ENCODE measurements around the gene QKI.
A peak's percentile ranks its signal among the peaks of the same experiment; 100 is the strongest.
"Not testable (repeated sequence)": the region's sequence is repeated elsewhere in the genome, so short reads cannot be mapped to it uniquely, and the experiment has no call there.

The QKI gene

DNA sequence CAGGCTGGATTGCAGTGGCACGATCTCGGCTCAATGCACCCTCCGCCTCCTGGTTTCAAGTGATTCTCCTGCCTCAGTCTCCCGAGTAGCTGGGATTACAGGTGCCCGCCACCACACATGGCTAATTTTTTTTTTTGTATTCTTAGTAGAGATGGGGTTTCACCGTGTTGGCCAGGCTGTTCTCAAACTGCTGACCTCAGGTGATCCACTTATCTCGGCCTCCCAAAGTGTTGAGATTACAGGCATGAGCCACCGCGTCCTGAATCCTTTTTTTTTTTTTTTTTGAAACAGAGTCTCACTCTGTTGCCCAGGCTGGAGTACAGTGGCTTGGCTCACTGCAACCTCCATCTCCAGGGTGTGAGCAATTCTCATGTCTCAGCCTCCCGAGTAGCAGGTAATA lies 24.9 kb downstream of the QKI start:
- not testable (repeated sequence) for DNase-seq (ENCODE audit: low read depth in 2 of 2)

DNA sequence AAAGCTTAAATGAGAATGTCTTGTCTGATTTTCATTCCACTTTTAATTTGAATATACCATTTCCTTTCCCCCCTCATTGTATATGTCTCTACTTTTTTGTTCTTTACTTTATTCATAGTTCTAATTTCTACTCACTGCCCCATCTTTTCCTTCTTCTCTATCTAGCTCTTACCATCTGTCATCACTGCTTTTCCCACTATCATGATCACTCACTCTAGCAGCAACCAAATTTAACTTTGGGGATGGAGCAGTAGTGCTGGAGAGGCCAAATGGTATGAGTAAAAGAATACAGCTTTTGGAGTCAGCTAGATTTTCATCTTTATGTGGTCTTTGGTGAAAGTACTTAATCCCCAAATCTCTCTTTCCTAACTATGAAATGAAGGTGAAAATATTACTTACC lies 25.5 kb downstream of the QKI start:
- no peak for DNase-seq (ENCODE audit: low read depth in 2 of 2)

DNA sequence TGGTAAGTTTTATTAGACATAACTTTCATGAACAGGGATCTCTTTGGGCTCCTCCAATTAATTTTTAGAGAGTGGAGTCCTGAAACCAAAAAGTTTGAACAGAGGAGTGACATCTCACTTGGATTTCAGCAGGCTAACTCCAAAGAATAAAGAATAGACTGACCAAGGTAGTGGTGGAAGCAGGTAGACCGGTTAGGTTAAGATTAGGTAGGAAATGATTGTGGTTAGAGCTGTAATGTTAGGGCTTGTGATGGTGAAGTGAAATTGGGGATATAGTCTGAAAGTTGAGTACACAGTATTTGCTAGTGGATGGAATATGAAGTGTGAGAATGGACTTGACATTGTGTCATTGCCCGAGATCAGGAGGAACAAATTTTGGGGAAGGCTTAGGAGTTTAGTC lies 27.8 kb downstream of the QKI start:
- DNase-seq (ENCODE audit: low read depth in 2 of 2) = no peak

DNA sequence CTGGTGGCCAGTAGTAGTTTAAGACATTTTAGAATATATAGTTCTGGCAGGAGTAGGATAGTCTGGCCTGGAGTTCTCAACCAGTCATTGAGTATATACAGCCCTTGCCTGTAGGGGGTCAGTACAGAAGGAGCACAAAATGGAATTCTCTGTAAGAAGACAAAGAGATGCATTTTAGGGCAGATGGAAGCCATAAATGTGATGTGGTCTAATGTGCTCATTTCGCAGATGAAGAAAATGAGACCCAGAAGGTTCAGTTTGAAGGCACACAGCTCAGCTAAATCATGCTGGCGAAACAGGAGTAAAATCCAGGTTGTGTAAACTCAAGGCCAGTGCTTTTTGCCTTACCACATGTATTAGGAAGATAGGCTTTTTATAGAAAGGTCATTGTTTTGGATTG lies 29.6 kb downstream of the QKI start:
- no peak for DNase-seq (ENCODE audit: low read depth in 2 of 2)

DNA sequence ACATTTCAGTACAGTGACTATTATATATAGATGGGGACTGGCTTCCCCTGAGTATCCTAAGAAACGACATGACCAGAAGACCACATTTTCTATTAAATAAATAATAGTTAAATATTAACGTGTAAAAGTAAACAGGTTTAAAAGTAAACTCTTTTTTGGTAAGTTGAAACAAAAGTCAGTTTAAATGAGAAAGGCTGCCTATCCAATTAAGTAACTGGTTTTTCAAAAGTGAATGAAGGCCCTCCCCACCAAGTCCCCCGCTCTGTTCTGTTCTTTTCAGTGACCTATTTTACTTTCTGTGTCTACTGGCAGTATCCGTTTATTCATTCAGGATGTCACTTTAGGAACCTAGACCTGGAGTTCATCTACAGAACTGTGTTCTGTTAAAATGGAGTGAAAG lies 32.0 kb downstream of the QKI start:
- no peak for DNase-seq (ENCODE audit: low read depth in 2 of 2)

DNA sequence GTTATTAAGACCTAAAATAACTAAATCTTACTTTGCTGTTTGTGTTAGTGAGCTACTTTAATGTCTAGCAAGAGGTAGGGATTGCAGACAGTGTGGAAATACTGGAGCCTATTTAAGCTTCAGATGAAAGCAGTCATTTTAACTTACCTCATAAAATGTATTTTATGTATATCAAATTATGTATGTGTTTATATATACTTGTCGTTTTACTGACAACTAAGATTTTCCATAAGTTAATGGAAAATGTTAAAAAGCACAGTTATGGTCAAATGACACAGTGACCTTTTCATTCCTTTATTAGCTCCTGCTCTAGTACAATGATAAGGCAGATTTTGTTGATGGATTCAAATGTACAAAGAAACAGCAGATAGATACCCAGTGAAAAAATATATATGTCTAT lies 34.6 kb downstream of the QKI start:
- DNase-seq (ENCODE audit: low read depth in 2 of 2) = no peak

DNA sequence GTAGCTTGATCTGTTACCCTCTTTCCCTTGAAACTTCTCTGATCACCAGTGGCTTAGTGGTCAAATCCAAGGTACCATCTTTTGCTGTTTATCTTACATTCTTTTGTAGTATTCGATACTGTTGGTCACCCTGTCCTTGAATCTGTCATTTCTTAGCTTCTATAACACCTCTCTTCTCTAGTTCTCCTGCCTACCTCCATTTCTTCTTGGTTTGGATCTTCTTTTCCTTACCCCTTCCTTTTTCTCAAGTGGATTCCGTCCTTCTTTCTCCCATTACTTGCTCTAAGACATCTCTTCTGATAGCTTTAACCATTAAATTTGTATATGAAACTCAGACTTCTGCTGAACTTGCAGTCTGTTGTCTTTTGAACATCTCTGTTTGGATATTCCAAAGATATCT lies 39.9 kb downstream of the QKI start:
- no peak for DNase-seq (ENCODE audit: low read depth in 2 of 2)

DNA sequence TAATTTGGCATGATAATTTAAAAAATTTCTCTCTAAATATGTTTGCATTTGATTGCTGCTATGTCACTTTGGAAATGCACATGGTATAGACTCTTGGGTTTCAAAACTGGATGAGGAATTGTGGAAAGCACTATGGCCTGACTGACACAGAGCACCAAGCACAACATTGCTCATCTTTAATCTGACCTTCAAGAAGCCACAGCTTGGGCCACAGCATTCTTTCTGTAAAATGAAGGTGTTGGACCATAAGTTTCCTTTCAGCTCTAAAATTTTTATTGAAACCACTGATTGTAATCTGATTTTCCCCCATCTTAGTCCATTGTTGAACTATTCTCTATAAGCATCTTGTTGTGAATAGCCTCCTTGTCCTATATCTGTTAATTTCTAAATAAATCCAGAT lies 41.0 kb downstream of the QKI start:
- DNase-seq (ENCODE audit: low read depth in 2 of 2) = no peak

DNA sequence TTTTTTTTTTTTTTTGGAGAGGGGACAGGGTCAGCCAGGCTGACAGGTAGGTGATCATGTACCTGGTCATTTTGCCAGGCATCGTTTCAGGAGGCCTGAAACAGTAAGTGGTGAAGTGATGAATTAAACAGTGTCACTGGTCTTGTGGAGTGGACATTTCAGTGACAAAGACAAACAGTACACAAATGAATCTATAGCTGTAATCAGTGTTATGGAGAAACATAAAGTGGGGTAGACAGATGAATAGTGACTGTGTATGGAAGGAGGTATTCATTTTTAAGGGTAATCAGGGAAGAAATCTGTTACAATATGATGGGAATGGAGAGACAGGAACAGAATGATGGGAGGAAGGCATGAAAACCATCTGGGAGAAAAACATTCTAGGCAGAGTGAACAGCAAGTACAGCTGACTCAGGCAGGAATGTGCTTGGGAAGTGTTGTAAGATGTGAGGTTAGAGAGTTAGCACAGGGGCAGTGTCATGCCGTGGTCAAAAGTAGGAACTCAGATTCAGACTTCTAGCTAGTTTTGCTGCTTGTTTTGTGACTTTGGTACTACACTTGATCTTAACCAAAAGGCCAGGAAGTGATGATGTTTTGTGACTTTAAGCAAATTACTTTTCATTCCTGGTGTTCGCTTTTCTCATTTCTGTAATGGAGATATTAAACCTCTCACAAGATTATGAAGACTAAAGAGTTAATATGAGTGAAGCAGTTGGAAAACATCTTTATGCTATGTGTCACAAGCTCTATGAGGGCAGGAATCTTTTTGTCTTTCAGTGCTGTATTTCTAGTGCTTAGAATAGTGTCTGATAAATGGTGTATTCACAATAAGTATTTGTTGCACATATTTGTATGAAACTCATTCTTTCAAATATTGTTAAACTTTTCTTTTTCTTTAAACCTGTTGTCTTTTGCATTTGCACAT lies 43.4 kb downstream of the QKI start:
- no peak for DNase-seq (ENCODE audit: low read depth in 2 of 2)

DNA sequence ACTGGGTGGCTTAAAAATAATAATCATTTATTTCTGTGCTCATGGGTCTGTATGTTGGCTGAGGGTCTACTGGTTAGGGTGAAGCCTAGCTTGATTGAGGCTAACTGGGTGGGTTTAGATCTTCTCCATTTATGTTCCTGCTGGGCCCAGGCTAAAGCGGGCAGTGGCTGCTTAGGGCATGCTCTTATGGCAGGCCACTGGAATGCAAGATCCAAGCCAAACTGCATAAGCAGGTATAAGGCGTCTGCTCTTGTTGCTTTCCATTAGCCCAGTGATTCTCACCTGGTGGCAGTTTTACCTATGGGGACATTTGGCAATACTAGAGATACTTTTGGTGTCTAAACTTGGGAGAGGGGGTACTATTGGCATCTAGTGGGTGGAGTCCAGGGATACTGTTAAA lies 44.5 kb downstream of the QKI start:
- DNase-seq (ENCODE audit: low read depth in 2 of 2) = no peak

DNA sequence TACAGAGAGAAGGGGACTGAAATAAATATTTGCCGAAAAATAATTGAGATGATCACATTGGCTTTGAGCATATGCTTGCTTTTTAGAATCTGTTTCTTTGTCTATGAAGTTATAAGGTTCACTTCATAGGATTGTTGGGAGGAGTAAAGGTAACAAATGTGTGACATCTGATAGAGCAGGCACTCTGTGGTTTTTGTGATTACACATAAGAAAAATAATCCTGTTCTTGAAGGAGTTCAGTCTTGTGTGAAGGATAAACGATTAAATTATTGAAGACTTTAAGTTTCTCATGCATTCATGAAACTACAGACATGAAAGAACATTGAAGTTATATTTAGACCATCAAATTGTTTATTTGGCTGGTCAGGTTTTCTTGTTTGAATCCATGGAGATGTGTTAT lies 45.0 kb downstream of the QKI start:
- no peak for DNase-seq (ENCODE audit: low read depth in 2 of 2)

DNA sequence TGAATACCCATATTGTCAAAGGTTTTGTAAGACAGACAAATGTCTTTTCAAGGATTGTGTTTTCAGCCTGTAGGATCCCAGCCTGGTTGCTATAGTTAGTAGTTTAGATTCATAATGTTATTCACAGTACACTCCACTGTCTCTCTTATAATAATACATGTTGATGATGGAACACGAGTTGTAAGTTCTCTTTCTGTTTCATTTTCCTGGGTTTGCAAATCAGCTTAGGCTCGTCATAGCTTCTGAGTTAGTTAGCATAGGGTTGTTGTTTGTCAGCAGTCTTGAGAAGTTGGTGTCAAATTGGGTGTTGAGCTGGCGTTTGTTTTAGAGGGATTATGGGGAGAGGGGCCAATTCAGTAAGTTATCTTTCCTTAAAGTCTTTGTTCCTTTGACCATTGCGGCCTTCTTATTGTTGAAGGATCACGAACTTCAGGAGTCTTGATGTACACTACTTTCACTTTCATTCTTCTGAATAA lies 45.8 kb downstream of the QKI start:
- DNase-seq (ENCODE audit: low read depth in 2 of 2) = peak in 1 of 2 donors; percentile 8

DNA sequence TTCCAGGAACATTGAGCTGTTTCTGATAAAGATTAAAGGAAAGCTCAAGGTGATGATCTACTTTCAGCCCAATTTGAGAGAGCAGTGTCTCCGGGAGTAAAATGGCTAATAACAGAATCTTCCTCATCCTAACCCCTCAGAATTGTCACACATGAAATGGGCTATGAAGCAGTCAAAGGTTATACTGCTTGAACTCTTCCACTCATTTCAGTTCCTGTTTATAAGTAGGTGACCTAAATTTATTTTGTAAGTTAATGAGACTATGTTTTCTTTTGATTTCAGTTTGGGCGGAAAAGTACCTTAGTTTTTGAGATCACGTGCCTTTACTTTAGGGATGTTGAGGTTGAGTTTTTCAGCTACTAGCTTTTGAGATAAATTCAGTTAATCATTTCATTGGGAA lies 47.2 kb downstream of the QKI start:
- DNase-seq (ENCODE audit: low read depth in 2 of 2) = no peak

DNA sequence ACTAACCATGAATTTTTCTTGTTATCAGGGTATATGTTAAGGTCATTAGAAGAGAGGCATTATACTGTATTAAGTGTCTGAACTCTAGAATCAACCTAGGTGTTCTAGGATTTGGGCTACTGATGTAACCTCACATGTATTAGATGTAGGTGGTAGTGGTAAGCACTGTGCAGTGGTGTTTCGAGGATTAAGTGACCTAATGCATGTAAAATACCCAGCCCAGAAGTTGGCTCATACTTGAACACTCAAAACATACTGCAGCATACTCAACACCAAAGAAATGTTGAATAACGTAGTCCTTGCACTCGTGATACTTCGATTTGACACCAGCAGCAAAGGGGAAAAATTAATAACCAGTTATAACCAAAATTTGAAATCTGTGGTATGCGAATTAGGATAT lies 48.7 kb downstream of the QKI start:
- DNase-seq (ENCODE audit: low read depth in 2 of 2) = no peak

DNA sequence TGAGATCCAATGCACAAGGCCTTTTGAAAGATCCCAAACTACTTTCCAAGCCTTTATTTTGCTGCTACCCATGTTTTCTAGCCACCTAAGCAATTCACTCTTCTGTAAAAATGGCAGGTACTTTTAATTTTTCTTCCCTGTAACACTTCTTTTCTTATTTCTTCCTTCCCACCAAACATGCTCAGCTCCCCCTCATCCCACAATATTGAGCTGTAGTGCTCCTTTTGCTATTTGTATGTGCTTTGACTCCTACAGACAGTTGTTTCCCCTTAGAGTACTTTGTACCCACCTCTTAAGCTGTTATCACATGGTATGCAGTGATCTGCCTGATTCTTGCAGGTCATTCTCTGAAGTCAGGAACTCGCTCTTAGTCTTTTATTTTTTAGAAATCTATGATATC lies 49.3 kb downstream of the QKI start:
- DNase-seq (ENCODE audit: low read depth in 2 of 2) = no peak

DNA sequence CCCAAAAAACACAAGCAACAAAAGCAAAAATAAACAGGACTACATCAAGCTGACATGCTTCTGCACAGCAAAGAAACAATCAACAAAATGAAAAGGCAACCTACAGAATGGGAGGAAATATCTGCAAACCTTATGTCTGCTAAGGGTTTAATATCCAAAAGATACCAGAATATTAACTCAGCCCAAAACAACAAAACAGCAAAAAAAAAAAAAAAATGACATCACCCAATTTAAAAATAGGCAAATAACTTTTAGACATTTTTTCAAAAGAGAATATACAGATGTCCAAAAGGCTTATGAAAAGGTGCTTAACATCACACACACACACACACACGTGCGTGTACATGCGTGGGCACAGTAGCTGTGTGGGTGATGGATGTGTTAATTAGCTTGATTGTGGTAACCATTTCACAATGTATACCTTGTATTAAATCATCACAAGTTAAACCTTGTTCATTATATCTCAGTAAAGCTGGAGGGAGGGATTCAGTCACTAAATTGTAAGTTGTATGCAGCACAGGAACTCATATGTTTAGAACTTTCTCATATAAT lies 52.4 kb downstream of the QKI start:
- DNase-seq (ENCODE audit: low read depth in 2 of 2) = no peak

DNA sequence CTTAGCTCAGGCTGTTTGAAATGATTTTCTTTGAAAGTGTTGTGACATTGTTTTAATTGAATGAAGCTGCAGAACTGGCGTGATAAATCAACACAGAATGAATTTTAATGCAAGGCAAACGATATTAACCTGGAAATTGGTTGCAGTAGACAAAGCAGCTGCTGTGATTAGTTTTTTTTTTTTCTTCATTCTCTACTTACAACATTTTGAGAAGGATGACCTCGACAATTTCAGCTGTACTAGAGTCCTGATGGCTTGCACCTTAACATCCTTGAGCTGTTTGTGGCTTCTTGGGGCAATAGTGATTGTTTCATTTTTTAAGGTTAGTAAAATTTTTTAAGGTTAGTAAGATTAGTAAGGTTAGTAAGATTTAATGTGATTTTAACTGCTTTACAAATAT lies 54.2 kb downstream of the QKI start:
- no peak for DNase-seq (ENCODE audit: low read depth in 2 of 2)

DNA sequence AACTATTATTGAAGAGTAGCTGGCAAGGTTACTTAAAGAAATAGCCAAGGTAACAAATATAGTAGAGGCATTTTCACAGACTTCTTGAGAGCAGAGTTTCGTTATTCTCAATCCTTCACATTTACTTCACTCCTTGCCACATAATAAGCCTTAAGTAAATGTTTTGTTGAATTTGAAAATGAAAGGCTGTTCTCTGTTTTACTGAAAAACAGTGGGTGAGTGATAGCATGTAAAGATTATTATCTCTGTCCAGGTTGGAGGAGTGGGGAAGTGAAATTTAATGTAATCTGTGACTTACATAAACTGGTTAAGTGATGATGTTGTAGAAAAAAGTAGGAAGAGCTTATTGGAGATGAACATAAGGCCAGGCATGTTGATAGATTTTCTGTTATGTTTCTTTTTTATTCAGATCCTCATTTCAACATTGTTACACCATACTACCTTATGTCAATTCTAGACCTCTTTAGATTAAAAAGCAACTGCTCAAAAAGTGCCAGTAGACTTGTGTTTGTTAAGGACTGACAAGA lies 55.0 kb downstream of the QKI start:
- no peak for DNase-seq (ENCODE audit: low read depth in 2 of 2)

DNA sequence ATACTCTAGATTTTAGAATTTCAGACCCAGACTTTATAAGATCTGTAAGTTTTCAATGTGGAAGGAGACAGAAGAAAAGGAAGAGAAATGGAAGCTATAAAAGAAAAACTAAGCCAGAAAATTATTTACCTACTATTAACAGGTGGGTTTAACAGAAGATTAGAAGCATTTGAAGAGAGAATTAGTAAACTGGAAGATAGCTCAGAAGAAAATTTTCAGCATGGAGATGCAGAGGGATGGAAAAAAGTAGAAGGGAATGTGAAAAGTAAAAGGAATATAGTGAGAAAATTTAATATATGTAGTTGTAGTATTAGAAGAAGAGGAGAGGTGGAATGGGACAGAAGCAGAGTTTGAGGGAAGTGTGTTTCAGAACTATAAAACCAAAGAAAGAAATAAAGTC lies 56.1 kb downstream of the QKI start:
- DNase-seq (ENCODE audit: low read depth in 2 of 2) = no peak

DNA sequence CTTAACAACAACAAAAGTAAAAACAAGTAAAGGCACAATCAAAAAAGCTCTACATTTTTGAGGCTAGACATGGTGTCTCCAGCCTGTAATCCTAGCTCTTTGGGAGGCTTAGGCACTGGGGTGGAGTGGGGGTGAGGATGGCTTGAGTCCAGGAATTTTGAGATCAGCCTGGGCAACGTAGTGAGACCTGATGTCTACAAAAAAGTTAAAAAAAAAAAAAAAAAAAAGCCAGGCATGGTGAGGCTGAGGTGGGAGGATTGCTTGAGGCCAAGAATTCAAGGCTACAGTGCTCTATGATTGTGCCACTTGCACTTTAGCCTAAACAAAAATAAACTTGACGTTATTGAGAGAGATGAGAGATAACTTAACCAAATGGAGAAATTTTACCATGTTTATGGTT lies 60.1 kb downstream of the QKI start:
- no peak for DNase-seq (ENCODE audit: low read depth in 2 of 2)

DNA sequence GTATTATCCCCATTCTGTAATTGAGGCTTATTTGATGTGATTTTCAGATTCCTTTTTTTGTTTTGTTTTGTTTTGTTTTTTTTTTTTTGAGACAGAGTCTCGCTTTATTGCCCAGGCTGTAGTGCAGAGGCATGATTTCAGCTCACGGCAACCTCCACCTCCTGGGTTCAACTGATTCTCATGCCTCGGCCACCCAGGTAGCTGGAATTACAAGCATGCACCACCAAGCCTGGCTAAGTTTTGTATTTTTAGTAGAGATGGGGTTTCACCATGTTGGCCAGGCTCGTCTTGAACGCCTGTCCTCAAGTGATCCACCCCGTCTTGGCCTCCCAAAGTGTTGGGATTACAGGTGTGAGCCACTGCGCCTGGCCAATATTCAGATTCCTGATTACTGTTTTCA lies 62.4 kb downstream of the QKI start:
- not testable (repeated sequence) for DNase-seq (ENCODE audit: low read depth in 2 of 2)

DNA sequence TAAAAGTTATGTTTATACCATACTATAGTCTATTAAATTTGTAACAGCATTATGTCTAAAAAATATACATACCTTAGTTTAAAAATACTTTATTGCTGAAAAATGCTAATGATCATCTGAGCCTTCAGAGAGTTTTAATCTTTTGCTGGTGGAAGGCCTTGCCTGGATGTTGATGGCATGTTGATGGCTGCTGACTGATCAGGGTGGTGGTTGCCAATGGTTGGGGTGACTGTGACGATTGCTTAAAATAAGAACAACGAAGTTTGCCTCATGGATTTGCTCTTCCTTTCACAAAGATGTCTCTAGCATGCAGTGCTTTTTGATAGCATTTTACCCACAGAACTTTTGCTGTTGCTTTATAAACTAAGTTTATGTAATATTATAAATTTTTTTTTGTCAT lies 68.6 kb downstream of the QKI start:
- no peak for DNase-seq (ENCODE audit: low read depth in 2 of 2)

DNA sequence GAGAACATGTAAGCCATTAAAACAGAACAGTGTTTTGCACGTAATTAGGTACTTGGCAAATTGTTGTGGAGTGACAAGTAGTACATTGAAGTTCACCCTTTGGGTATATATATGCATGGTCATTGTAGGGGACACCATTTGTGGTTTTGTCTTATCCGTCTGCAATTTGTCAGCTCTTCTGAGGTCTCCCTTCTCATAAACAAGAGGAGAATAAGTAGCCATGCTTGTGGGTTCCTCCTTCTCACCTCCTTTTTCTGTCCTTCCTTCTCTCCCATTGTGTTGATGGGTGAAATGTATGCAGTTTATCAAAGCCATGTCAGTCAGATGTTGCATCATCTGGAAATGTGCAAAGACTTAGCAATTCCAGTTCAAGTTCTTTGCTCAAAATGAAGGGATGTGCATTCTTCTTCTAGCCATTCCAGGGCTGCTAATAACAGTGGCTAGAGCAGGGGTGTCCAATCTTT lies 70.9 kb downstream of the QKI start:
- no peak for DNase-seq (ENCODE audit: low read depth in 2 of 2)
